CD4-positive, alpha-beta T cell treated with Interleukin-1 beta for 1 hour (primary cell): ENCODE data around the gene STXBP5.

Source experiments
- DNase-seq, 2 donors: peaks; one replicate each; pipeline ENCODE4 v3.0.0-alpha.2; 2020 to 2022

The STXBP5 gene

GRCh38 chr6:147389463-147389862 is 185.2 kb downstream of the STXBP5 start:
- no peak for DNase-seq

- no peak for DNase-seq
These were observed 186.8 kb downstream of the STXBP5 start for GRCh38 chr6:147390909-147391536.

- DNase-seq, result no peak
These were observed 188.9 kb downstream of the STXBP5 start for GRCh38 chr6:147392917-147393625.

DNA sequence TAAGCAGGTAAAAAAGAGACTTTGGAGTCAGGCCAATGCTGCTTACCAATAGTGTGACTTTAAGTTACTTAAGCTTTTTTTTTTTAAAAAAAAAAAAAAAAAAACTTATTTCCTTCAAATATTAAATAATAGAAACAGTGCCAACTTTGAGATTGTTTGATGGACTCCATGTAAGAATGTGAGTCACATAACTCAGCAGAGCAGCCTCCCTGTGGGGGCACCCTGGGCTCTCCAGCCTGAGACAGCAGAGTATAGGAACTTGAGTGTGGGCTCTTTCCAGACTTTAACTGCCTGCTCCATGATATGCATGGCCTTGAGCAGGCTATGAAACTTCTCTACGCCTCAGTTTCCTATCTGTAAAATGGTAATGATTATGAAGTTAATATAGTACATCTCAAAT is 190.9 kb downstream of the STXBP5 start:
- no peak for DNase-seq

- no peak for DNase-seq
These were observed 193.1 kb downstream of the STXBP5 start for GRCh38 chr6:147397306-147397705.

GRCh38 chr6:147400968-147401367 is 196.8 kb downstream of the STXBP5 start:
- no peak for DNase-seq

GRCh38 chr6:147401779-147402178 is 197.6 kb downstream of the STXBP5 start:
- DNase-seq, result no peak

GRCh38 chr6:147406783-147407182 is 202.6 kb downstream of the STXBP5 start:
- DNase-seq, result no peak

DNA sequence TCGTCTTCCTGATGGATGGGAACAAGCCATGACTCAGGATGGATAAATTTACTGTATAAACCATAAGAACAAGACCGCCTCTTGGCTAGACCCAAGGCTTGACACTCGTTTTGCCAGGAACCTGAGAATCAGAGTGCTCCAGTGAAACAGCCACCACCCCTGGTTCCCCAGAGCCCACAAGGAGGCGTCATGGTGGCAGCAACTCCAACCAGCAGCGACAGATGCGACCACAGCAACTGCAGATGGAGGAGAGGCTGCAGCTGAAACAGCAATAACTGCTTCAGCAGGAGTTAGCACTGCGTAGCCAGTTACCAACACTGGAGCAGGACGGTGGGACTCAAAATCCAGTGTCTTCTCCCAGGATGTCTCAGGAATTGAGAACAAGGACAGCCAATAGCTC is 203.4 kb downstream of the STXBP5 start:
- no peak for DNase-seq

DNA sequence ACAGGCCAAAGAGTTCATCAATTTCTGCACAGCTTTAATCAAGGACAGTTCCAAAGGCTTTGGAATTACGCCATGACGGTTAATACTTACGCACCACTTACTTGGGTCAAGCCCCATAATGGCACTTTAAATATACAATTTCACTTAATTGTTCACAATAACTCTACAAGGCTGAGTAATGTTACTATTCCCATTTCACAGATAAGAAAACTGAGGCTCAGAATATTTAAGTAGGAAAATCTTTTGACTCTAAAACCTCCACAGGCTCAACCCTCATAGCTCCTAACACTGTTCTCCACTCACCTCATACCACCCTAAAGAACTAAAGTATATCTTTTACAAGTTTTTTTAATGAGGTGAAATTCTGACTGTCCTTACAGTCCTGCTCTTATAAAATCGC is 212.4 kb downstream of the STXBP5 start:
- no peak for DNase-seq

- DNase-seq, result no peak
These were observed 213.7 kb downstream of the STXBP5 start for GRCh38 chr6:147417954-147418353.

GRCh38 chr6:147418523-147418922 is 214.3 kb downstream of the STXBP5 start:
- DNase-seq, result no peak

DNA sequence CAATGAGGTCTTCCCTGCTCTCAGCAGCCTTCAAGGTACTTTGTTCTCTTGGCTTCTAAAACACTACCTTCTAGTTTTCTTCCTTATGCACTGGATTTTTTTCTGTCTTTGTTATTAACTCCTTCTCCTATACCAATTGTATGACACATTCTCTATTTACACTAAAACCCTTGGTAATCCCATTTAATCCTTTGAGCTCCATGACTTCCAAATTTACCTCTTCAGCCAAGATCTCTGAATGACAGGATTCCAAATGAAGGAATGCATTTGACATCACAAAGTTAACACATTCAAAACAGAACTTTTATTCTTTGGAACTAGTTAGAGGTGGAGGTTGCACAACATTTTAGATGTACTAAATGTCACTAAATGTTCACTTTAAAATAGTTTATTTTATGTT is 217.7 kb downstream of the STXBP5 start:
- no peak for DNase-seq

- no peak for DNase-seq
These were observed 218.9 kb downstream of the STXBP5 start for GRCh38 chr6:147423111-147423510.

DNA sequence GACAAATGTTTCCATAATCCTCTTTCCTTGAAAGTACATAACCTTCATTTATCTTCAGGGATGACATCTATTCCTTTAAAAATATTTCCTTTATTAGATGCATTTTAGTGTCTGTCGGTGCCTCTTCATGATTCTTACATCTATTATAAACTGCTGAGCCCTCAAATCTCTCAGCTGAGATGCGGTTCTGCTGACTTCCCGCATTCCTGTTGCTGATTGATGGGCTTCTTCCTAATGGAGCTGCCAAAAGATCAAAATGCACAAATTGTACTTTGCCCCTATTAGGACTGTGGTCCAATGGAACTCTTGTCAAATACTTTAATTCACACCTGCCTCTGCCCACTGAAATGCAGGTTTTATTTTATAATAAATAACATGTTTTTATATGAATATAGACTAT is 225.6 kb downstream of the STXBP5 start:
- DNase-seq, result no peak

DNA sequence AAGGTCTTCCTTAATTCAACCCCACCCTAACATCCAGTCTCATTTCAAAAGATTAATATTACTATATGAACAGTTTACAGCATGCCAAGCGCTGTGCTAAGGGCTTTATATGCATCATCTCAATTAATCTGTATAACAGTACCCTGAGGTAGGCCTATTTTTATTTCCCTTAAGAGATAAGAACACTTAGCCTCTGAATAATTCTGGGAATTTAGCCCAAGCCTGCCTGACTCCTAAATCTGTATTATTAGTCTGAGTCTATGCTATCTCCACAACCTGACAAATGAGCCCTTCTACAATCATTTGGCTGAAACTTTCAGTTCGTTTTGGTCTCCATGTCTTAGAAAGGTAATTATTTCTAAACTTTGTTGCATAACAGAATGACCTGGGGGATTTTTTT is 226.6 kb downstream of the STXBP5 start:
- no peak for DNase-seq

GRCh38 chr6:147434076-147434475 is 229.9 kb downstream of the STXBP5 start:
- DNase-seq, result no peak

DNA sequence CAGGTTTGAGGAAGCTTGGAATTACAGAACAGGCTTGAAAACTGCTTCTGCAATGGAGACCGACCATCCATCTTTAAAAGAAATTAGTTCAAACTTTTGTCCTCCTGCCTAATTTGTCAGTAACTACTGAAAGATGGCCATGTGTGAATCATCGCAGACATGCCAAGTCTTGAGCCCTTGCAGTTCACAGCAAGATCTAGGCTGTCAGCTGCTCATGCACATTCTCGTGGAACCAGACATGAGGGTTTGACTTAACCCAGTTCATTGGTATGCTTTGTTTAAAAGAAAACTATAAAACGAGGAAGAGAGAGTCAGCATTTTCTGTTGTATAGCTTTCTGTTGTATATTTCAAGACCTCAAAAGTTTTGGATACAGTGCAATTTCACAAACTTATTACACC is 230.3 kb downstream of the STXBP5 start:
- no peak for DNase-seq

DNA sequence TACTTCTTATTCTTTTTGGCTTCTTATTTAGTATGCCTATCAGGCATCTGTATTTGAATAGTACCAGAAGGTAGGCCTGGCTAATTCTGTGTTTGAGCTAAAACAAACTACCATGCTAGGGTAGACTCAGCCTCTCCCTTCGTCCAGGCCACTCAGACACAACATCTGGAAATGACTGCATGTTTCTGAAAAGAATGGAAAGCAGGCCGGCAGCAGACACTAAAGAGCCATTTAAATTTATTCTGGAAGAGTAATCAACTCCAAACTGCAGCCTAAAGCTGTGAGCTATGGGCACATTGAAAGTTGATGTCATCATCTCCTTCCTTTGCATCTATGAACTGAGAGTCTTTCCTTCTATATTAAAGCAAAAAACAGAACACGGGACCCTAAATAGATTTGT is 233.4 kb downstream of the STXBP5 start:
- no peak for DNase-seq

- DNase-seq, result no peak
These were observed 234.7 kb downstream of the STXBP5 start for GRCh38 chr6:147438758-147439528.
